Erythroblast (primary cell): Measurements from ENCODE around the gene WDHD1.

ENCODE experiments used
- GATA1 ChIP-seq: IDR thresholded peaks from 2 replicates; pipeline ENCODE4 v1.6.1; 2011; ENCODE audit warnings: low read depth, mild to moderate bottlenecking, control low read depth, low read length, moderate library complexity
- POLR2A ChIP-seq: IDR thresholded peaks from 2 replicates; pipeline ENCODE4 v1.6.1; 2011; ENCODE audit warnings: mild to moderate bottlenecking, low read length

DNA sequence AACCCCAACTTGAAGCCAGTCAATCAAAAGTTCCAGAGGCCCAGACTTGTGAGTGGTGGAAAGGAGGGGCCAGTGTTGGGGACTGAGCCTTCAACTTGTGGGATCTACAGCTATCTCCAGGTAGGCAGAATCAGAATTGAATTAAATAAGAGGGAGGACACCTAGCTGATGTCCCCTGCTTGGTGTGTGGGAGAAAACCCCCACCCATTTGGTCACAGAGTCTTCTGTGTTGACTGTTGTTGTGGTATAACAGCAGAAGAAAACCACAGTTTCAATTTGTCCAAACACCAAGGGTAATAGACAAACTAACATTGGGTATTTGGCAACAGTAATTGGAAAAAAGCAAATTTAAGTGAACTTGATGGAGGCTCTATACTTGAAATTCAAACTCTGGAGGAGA is 120.8 kb downstream of the WDHD1 start:
- TF ChIP-seq POLR2A (no peak), GATA1 (no peak)
